GM19239 (cell line): ENCODE results near the gene FHIT.

Source experiments
- DNase-seq: peaks from one replicate; pipeline ENCODE4 v3.0.0; 2011; ENCODE audit warnings: low spot score; ENCODE audit not compliant: insufficient read length
- FAIRE-seq: peaks from 2 replicates; lab custom pipeline; 2011; peaks lifted over from hg19 to GRCh38; lab: Jason Lieb, UNC

FHIT gene

DNA sequence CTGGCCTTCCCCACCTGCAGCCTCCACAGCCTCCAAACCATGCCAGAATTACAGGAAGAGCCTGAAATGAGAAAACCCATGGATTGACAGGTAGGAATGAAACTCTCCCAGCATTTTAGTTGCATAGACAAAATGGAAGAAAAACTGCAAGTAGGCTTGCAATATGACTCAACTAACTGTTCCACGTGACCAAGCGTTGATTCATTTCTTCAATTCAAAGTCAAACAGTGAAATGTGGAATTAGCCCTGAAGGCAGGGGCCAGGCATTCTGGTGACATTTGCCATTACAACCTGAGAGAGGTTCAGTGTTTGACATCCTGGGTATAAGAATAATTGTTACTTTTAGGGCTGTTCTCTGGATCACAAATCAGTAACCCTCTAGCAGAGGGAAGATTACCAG lies 1525.0 kb downstream of the FHIT start:
- FAIRE-seq (no peak), DNase-seq (no peak)

DNA sequence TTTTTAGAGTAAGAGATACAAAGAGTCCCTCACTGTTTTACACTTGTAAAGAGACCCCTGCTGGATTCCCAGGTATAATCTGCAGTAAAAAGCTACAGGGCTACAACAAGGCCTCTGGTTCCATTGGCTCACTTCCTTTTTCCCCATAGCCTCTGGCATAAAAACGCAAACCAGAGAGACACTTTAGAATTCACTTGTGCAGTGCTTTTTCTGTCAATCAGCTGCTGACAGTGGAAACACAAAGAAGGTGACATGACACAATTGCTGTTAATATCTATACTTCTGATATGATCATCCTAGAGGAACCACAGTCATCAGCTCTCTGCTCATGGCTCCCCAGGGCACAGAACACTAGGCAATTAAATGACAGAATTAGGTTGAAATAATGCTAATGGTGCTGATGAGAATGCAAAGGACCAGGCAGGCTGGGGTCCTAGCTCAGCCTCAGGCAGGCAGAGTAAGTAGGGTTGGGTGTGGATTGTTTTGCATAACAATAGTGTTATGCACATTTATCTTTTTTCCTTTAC lies 1533.5 kb downstream of the FHIT start:
- no peak for DNase-seq
- no peak for FAIRE-seq

DNA sequence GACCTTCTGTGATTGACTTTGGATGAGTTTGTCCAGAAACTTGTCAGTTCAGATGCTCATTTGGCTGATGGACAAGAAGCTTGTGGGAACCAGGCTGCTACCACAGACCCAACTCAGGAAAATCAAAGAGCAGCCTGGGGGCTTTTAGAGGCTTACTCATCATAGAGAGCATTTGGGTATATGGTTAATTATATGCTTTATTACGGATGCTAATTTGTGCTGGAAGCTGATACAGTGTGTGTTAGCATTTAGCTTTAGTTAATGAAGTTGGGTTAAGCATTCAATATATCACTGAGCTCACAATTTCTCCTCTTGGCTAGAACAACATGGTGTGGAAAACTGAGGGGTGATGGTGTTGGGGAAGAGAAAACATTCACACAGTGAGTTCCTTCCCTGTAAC lies 1537.2 kb downstream of the FHIT start:
- DNase-seq (no peak), FAIRE-seq (no peak)

DNA sequence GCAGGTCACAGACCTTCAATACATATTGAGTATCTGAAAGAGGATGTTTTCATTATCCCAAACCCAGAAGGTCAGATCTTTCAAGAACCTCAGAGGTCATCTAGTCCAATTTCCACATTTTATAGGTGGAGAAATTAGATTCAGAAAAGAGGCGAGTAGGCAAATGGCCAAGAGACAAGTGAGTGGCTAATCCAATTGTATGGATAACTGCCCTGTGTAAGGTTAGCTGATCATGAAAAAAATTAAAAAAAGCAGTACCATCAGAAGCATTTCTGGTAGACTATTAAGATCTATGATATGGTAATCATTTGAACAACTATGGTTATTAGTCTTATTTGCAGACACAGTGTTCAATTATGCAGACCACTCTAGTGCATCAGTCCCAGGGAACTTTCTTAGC lies 1540.7 kb downstream of the FHIT start:
- FAIRE-seq (no peak), DNase-seq (no peak)

DNA sequence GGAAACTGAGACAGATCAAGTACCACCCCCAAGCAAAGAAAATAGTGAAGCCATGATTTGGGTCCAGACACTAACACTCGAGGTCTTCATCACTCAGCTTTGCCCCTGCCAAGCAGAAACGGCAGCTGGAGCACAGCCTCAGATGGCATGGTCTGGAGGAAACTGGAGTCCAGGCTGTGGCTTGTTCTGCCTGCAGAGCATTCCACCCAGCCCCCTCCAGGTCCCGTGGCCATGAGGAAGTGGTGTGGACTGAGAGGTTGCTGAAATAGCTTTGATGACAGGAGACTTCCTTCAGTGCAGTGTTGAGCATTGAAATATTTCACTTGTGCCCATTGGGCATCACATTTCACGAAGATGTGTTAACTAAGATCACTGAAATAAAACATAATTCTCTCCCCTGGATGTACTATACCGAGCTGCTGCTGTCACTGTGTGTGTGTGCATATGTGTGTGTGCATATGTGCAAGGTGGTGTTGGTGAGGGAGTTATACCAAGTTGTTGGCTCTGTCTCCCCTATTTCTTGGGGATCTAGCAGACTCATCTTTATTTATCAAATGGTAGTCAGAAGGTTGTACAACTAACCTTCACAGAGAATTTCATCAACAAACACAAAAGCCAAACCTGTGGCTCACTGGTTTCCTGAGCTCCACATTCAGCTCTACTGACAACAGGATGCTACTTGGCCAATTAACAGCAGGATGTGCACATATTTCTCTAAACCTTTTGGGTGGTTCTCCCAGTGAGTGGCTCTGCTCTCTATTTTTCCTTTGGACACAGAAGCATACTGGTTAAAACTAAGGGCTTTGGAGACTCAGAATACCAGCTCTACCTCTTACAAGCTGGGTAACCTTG lies 1541.3 kb downstream of the FHIT start:
- DNase-seq: no peak

DNA sequence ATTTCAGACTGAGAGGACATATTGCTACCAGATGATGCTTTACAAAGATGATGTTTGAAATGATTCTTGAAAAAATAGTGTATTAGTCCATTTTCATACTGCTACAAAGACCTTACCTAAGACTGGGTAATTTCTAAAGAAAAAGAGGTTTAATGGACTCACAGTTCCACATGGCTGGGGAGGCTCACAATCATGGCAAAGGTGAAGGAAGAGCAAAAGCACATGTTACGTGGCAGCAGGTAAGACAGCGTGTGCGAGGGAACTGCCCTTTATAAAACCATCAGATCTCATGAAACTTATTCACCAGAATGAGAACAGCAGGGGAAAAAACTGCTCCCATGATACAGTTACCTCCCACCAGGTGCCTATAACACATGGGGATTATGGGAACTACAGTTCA lies 1543.0 kb downstream of the FHIT start:
- FAIRE-seq: no peak
- DNase-seq: no peak

More for the DNA sequence above, 1541.3 kb downstream of the FHIT start:
- no peak for FAIRE-seq

DNA sequence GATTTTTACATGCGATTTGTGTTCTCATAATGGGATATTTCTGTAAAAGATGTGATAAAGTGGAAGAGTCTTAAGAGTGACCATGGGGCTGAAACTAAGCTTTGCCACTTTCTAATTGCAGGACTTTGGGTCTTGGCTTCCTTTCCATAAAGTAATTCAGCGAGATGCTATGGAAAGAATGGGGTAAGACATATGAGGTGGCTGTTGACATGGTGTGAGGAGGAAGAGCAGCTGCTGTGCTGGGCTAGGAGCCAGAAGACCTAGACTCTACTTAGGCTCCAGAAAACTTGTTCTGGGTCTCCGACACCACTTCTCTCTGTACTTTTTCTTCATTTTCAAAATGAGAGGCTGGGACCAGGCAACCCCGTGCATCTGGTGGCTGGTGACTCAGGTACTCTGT lies 1547.0 kb downstream of the FHIT start:
- FAIRE-seq: no peak

DNA sequence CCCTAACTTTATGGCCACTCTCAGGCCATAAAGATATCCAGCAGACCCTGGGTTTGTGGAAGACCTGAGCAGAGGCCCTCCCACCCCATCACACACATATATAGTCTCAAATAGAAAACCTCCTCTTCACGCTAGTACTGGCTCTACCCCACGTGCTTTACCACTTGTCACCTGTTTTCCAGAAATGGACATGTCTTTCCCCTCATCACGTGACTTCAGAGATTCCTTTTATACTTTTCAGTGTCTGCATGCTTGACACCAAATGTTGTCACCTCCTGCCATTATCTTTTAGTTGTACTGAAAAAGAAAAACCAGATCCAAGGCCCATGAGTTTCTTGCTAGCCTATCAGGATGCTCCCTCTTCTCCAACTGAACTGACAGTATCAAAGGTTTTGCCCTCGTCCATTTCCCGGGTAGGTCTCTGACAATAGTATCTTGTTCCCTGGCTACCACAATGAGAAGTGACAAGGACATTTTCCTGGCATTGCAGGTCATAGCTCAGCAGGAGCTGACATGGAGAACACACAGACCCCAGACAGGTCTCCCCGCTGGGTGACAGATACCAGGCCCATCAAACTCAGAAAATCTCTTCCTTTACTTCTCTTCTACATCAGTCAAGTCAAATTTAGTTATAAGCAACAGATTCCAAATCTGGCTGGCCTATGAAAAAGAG lies 1551.5 kb downstream of the FHIT start:
- DNase-seq (no peak), FAIRE-seq (no peak)

More for the DNA sequence above, 1547.0 kb downstream of the FHIT start:
- no peak for DNase-seq
